Keratinocyte (primary cell): ENCODE data around the gene DLG1. TPM values are rescaled to one million over a fixed set of nuclear protein-coding genes. Genes with fewer than 3 reads are reported as not detected.

Experiments
- DNase-seq: peaks from one replicate; pipeline ENCODE4 v3.0.0-alpha.2; 2011; ENCODE audit warnings: low read depth, missing footprints, low spot score
- FAIRE-seq: peaks from 2 replicates; lab custom pipeline; 2011; peaks lifted over from hg19 to GRCh38; lab: Jason Lieb, UNC
- H2AFZ ChIP-seq: 2 replicates; pipeline ENCODE4 v1.6.0; 2012; ENCODE audit warnings: low read length, control low read depth, inconsistent platforms; ENCODE audit not compliant: control insufficient read depth
- H3K27ac ChIP-seq: 2 replicates; pipeline ENCODE4 v1.5.1; 2011; ENCODE audit warnings: low read length; ENCODE audit not compliant: control insufficient read depth, insufficient read depth
- H3K27me3 ChIP-seq: 3 replicates; pipeline ENCODE4 v1.6.0; 2011; ENCODE audit warnings: low read length; ENCODE audit not compliant: control insufficient read depth, insufficient read depth; ENCODE audit errors: extremely low read depth
- H3K36me3 ChIP-seq, 2 experiments: 2 replicates in 1 of 2; 3 replicates in 1 of 2; pipeline ENCODE4 v1.5.1; 2011; ENCODE audit warnings: low read length in 2 of 2, mild to moderate bottlenecking in 1 of 2; ENCODE audit not compliant: control insufficient read depth in 2 of 2, insufficient read depth in 2 of 2; ENCODE audit errors: extremely low read depth in 1 of 2
- H3K4me1 ChIP-seq: 3 replicates; pipeline ENCODE4 v1.5.1; 2011; ENCODE audit warnings: low read length; ENCODE audit not compliant: control insufficient read depth, insufficient read depth; ENCODE audit errors: extremely low read depth
- H3K4me2 ChIP-seq: 3 replicates; pipeline ENCODE4 v1.6.0; 2011; ENCODE audit warnings: low read depth, low read length; ENCODE audit not compliant: control insufficient read depth, insufficient read depth; ENCODE audit errors: extremely low read depth
- H3K4me3 ChIP-seq, 3 experiments: fragments of 200-600 bp in 1 of 3; sonication (generic) in 1 of 3; 2 replicates in 2 of 3; 3 replicates in 1 of 3; pipeline ENCODE4 v1.5.1; 2011 to 2016; ENCODE audit warnings: low read length in 3 of 3, mild to moderate bottlenecking in 3 of 3, control low read depth in 2 of 3, inconsistent platforms in 1 of 3, low read depth in 1 of 3, mixed read lengths in 1 of 3, mixed run types in 1 of 3, moderate library complexity in 1 of 3; ENCODE audit not compliant: control insufficient read depth in 2 of 3, insufficient read depth in 2 of 3; ENCODE audit errors: extremely low read depth in 1 of 3
- H3K79me2 ChIP-seq: 2 replicates; pipeline ENCODE4 v1.6.0; 2012; ENCODE audit warnings: low read length; ENCODE audit not compliant: control insufficient read depth, insufficient read depth
- H3K9ac ChIP-seq: 3 replicates; pipeline ENCODE4 v1.6.0; 2011; ENCODE audit warnings: low read length; ENCODE audit not compliant: control insufficient read depth, insufficient read depth; ENCODE audit errors: extremely low read depth
- H3K9me1 ChIP-seq: 3 replicates; pipeline ENCODE4 v1.6.0; 2011; ENCODE audit warnings: low read length; ENCODE audit not compliant: control insufficient read depth, insufficient read depth; ENCODE audit errors: extremely low read depth
- H3K9me3 ChIP-seq: 2 replicates; pipeline ENCODE4 v1.5.1; 2012; ENCODE audit warnings: low read depth, low read length; ENCODE audit not compliant: control insufficient read depth
- H4K20me1 ChIP-seq: 3 replicates; pipeline ENCODE4 v1.6.0; 2011; ENCODE audit warnings: low read length; ENCODE audit not compliant: control insufficient read depth, insufficient read depth; ENCODE audit errors: extremely low read depth
- CTCF ChIP-seq, 3 experiments: IDR thresholded peaks in 1 of 3; conservative IDR thresholded peaks in 1 of 3; optimal IDR thresholded peaks in 1 of 3; 2 replicates in 2 of 3; 3 replicates in 1 of 3; pipeline versions ENCODE3 to v1.5.1; 2011; ENCODE audit warnings: low read length in 3 of 3, mild to moderate bottlenecking in 3 of 3, moderate library complexity in 2 of 3, control low read depth in 1 of 3, inconsistent platforms in 1 of 3; ENCODE audit not compliant: insufficient read depth in 2 of 3; ENCODE audit errors: extremely low read depth in 1 of 3
- EZH2 ChIP-seq: IDR thresholded peaks from one replicate; pipeline ENCODE4 v1.6.1; 2012; ENCODE audit warnings: inconsistent platforms, mild to moderate bottlenecking, low read length, moderate library complexity
- dilution Hi-C: fragments of 300-500 bp; cut with MboI; formaldehyde crosslinking; loops from one replicate; pipeline ENCODE4 v1.7.0; 2020; ENCODE audit warnings: low sequenced_read_pairs; ENCODE audit not compliant: extremely low pct_ligation_motif_present
- polyA plus RNA-seq, 5 experiments: library from polyadenylated mRNA; depleted of rRNA in 3 of 5; stranded (reverse) in 3 of 5; stranded (forward) in 1 of 5; unstranded in 1 of 5; fragments of >200 nt; gene quantifications; 1 replicate in 1 of 5; 2 replicates in 3 of 5; 3 replicates in 1 of 5; pipeline versions ENCODE4 v1.2.1 to v1.2.3, GENCODE V29; 2011 to 2012; ENCODE audit warnings: missing spikeins in 2 of 5, low read depth in 1 of 5, low replicate concordance in 1 of 5

Gene DLG1
- polyA plus RNA-seq, 1 donor (not counting 4 experiments of a cell fraction or from before 2014, with no cell fraction given) = 139 TPM

- no peaks in the 10 kb centered on the region for H4K20me1 ChIP-seq
- DNase-seq (no peak), FAIRE-seq (no peak)
- no peak overlapping the region for H3K9ac ChIP-seq
- H3K36me3 ChIP-seq = no peaks in the 10 kb centered on the region
- dilution Hi-C loops = loop anchor here (25.0 kb wide), 1 partner anchor 184 kb away; no protein-coding TSS in a partner anchor
- H3K79me2 ChIP-seq = peaks cover 10% of the 10 kb centered on the region
- no peak overlapping the region for H3K4me2 ChIP-seq
- no peak overlapping the region for H2AFZ ChIP-seq
- no peaks in the 10 kb centered on the region for H3K27me3 ChIP-seq
- H3K4me3 ChIP-seq = no peak overlapping the region
- peak overlapping the region; percentile 5 for H3K27ac ChIP-seq
- TF ChIP-seq EZH2 (no peak), CTCF (optimal IDR thresholded peaks at IDR 0.05 in 1 of 3, IDR thresholded peaks at IDR 0.05 in 1 of 3, conservative IDR thresholded peaks at IDR 0.05 in 1 of 3; ENCODE audit: extremely low read depth in 1 of 3, insufficient read depth in 2 of 3, low read length in 3 of 3) (no peak)
- H3K9me3 ChIP-seq = no peaks in the 10 kb centered on the region
- no peaks in the 10 kb centered on the region for H3K9me1 ChIP-seq
- peaks cover 52% of the 10 kb centered on the region for H3K4me1 ChIP-seq
Measured at GRCh38 chr3:197303452-197303851, 5.0 kb upstream of the DLG1 start.

- dilution Hi-C loops = loop anchor here (25.0 kb wide), 1 partner anchor 184 kb away; no protein-coding TSS in a partner anchor
- Histone ChIP-seq H3K4me2 (peak overlapping the region; percentile 13), H3K9me3 (no peaks in the 10 kb centered on the region)
Measured at GRCh38 chr3:197302696-197303341, 4.4 kb upstream of the DLG1 start.

More at GRCh38 chr3:197302696-197303341, 4.4 kb upstream of the DLG1 start:
- FAIRE-seq (peak; percentile 26), DNase-seq (no peak)
- peaks cover 50% of the 10 kb centered on the region for H3K4me1 ChIP-seq
- no peaks in the 10 kb centered on the region for H3K9me1 ChIP-seq
- no peak overlapping the region for H3K9ac ChIP-seq
- H3K27ac ChIP-seq = peak overlapping the region; percentile 5
- no peak for TF ChIP-seq CTCF (optimal IDR thresholded peaks at IDR 0.05 in 1 of 3, IDR thresholded peaks at IDR 0.05 in 1 of 3, conservative IDR thresholded peaks at IDR 0.05 in 1 of 3; ENCODE audit: extremely low read depth in 1 of 3, insufficient read depth in 2 of 3, low read length in 3 of 3)
- no peak for TF ChIP-seq EZH2
- H3K27me3 ChIP-seq = no peaks in the 10 kb centered on the region
- H3K4me3 ChIP-seq = no peak overlapping the region
- H3K36me3 ChIP-seq = no peaks in the 10 kb centered on the region
- H2AFZ ChIP-seq = no peak overlapping the region
- peaks cover 14% of the 10 kb centered on the region for H3K79me2 ChIP-seq
- H4K20me1 ChIP-seq = no peaks in the 10 kb centered on the region
